Ramos (cell line): ENCODE data around the gene CRLF1.
"Not testable (repeated sequence)": the region's sequence is repeated elsewhere in the genome, so short reads cannot be mapped to it uniquely, and the experiment has no call there.

Experiments
- in situ Hi-C: fragments of 300-500 bp; cut with MboI; formaldehyde crosslinking; loops from one replicate; pipeline ENCODE4 v1.14.3; 2022; ENCODE audit warnings: low sequenced_read_pairs; ENCODE audit not compliant: unreplicated experiment

CRLF1 gene

GRCh38 chr19:18594096-18594823 is 12.3 kb downstream of the CRLF1 start:
- in situ Hi-C loops = no loop called here

- in situ Hi-C loops = no loop called here
Measured at GRCh38 chr19:18593367-18594095, 13.1 kb downstream of the CRLF1 start.

- in situ Hi-C loops = not testable (repeated sequence)
Measured at GRCh38 chr19:18592732-18593131, 13.9 kb downstream of the CRLF1 start.

GRCh38 chr19:18591735-18592385 is 14.7 kb downstream of the CRLF1 start:
- in situ Hi-C loops = no loop called here

GRCh38 chr19:18590273-18591272 is 16.0 kb downstream of the CRLF1 start:
- in situ Hi-C loops = no loop called here

GRCh38 chr19:18589380-18590272 is 17.0 kb downstream of the CRLF1 start:
- in situ Hi-C loops = no loop called here

GRCh38 chr19:18588611-18589379 is 17.8 kb downstream of the CRLF1 start, which contains the start of gene REX1BD:
REX1BD (plus strand) TSS chr19:18588798; CDS start chr19:18588802, 4 bp downstream.
- in situ Hi-C loops = no loop called here

- in situ Hi-C loops = no loop called here
Measured at GRCh38 chr19:18587962-18588610, 18.5 kb downstream of the CRLF1 start.

GRCh38 chr19:18587561-18587960 is 19.0 kb downstream of the CRLF1 start:
- in situ Hi-C loops = no loop called here

- in situ Hi-C loops = no loop called here
Measured at GRCh38 chr19:18586306-18586705, 20.3 kb downstream of the CRLF1 start.

- in situ Hi-C loops = no loop called here
Measured at GRCh38 chr19:18580311-18580710, 26.3 kb downstream of the CRLF1 start.

GRCh38 chr19:18577365-18577914 is 29.2 kb downstream of the CRLF1 start:
- in situ Hi-C loops = no loop called here

GRCh38 chr19:18576383-18576782 is 30.2 kb downstream of the CRLF1 start:
- in situ Hi-C loops = no loop called here

- in situ Hi-C loops = no loop called here
Measured at GRCh38 chr19:18574691-18575291, 31.8 kb downstream of the CRLF1 start.

- in situ Hi-C loops = no loop called here
Measured at GRCh38 chr19:18571564-18572344, 34.8 kb downstream of the CRLF1 start, which contains the start of gene UBA52. UBA52 (plus strand) TSS chr19:18571857; CDS start chr19:18573301, 1,444 bp downstream.

- in situ Hi-C loops = no loop called here
Measured at GRCh38 chr19:18568367-18568766, 38.2 kb downstream of the CRLF1 start.
